ENCODE data around the gene KAT8.
"Not testable (repeated sequence)": the region's sequence is repeated elsewhere in the genome, so short reads cannot be mapped to it uniquely, and the experiment has no call there.

The KAT8 gene

GRCh38 chr16:31142109-31143010 is 24.9 kb downstream of the KAT8 start:
- no peaks in the 10 kb centered on the region for H3K27me3 Mint-ChIP-seq
- DNase-seq (ENCODE audit: low spot score in 2 of 2) (peak; percentile 87 to 91), ATAC-seq (replicated peaks; ENCODE audit: extremely low read depth, poor library complexity, severe bottlenecking) (peak; percentile 91)
- no peaks in the 10 kb centered on the region for H3K9me3 Mint-ChIP-seq
- H3K27ac Mint-ChIP-seq (ENCODE audit: low read depth): no peak overlapping the region
- peaks cover 5% of the 10 kb centered on the region for H3K36me3 Mint-ChIP-seq (ENCODE audit: insufficient read depth)
- H3K4me3 Mint-ChIP-seq: peak overlapping the region; percentile 65
- peaks cover 5% of the 10 kb centered on the region for H3K4me1 Mint-ChIP-seq

GRCh38 chr16:31143011-31143693 is 25.7 kb downstream of the KAT8 start:
- Mint-ChIP-seq H3K27me3 (no peaks in the 10 kb centered on the region), H3K4me3 (peak overlapping the region; percentile 55), H3K36me3 (ENCODE audit: insufficient read depth) (peaks cover 5% of the 10 kb centered on the region), H3K9me3 (no peaks in the 10 kb centered on the region), H3K4me1 (peaks cover 5% of the 10 kb centered on the region), H3K27ac (ENCODE audit: low read depth) (peak overlapping the region; percentile 81)
- ATAC-seq (replicated peaks; ENCODE audit: extremely low read depth, poor library complexity, severe bottlenecking): no peak
- DNase-seq (ENCODE audit: low spot score in 2 of 2): no peak

- H3K27ac Mint-ChIP-seq (ENCODE audit: low read depth): peak overlapping the region; percentile 81
- ATAC-seq (replicated peaks; ENCODE audit: extremely low read depth, poor library complexity, severe bottlenecking) (no peak), DNase-seq (ENCODE audit: low spot score in 2 of 2) (no peak)
- no peaks in the 10 kb centered on the region for H3K9me3 Mint-ChIP-seq
- peaks cover 5% of the 10 kb centered on the region for H3K36me3 Mint-ChIP-seq (ENCODE audit: insufficient read depth)
- peak overlapping the region; percentile 55 for H3K4me3 Mint-ChIP-seq
- H3K27me3 Mint-ChIP-seq: no peaks in the 10 kb centered on the region
- H3K4me1 Mint-ChIP-seq: peaks cover 5% of the 10 kb centered on the region
Measured at GRCh38 chr16:31143694-31144148, 26.3 kb downstream of the KAT8 start.

GRCh38 chr16:31144418-31144817 is 27.0 kb downstream of the KAT8 start:
- peak overlapping the region; percentile 55 for H3K4me3 Mint-ChIP-seq
- H3K4me1 Mint-ChIP-seq; H3K9me3 Mint-ChIP-seq; ATAC-seq (replicated peaks; ENCODE audit: extremely low read depth, poor library complexity, severe bottlenecking); H3K36me3 Mint-ChIP-seq (ENCODE audit: insufficient read depth); DNase-seq (ENCODE audit: low spot score in 2 of 2); H3K27me3 Mint-ChIP-seq: not testable (repeated sequence)
- peak overlapping the region; percentile 81 for H3K27ac Mint-ChIP-seq (ENCODE audit: low read depth)

GRCh38 chr16:31145398-31145990 is 28.0 kb downstream of the KAT8 start:
- DNase-seq (ENCODE audit: low spot score in 2 of 2): no peak
- H3K27ac Mint-ChIP-seq (ENCODE audit: low read depth): no peak overlapping the region
- peaks cover 6% of the 10 kb centered on the region for H3K36me3 Mint-ChIP-seq (ENCODE audit: insufficient read depth)
- H3K4me3 Mint-ChIP-seq: no peak overlapping the region
- no peaks in the 10 kb centered on the region for H3K9me3 Mint-ChIP-seq
- H3K27me3 Mint-ChIP-seq: no peaks in the 10 kb centered on the region
- ATAC-seq (replicated peaks; ENCODE audit: extremely low read depth, poor library complexity, severe bottlenecking): no peak
- peaks cover 11% of the 10 kb centered on the region for H3K4me1 Mint-ChIP-seq

GRCh38 chr16:31147574-31147973 is 30.1 kb downstream of the KAT8 start:
- Mint-ChIP-seq H3K27ac (ENCODE audit: low read depth) (no peak overlapping the region), H3K9me3 (no peaks in the 10 kb centered on the region), H3K36me3 (ENCODE audit: insufficient read depth) (peaks cover 6% of the 10 kb centered on the region), H3K4me1 (peaks cover 5% of the 10 kb centered on the region), H3K4me3 (no peak overlapping the region), H3K27me3 (no peaks in the 10 kb centered on the region)
- DNase-seq (ENCODE audit: low spot score in 2 of 2): no peak
- ATAC-seq (replicated peaks; ENCODE audit: extremely low read depth, poor library complexity, severe bottlenecking): no peak

- Mint-ChIP-seq H3K36me3 (ENCODE audit: insufficient read depth) (peaks cover 5% of the 10 kb centered on the region), H3K9me3 (no peaks in the 10 kb centered on the region), H3K4me3 (no peak overlapping the region), H3K4me1 (peaks cover 5% of the 10 kb centered on the region), H3K27me3 (no peaks in the 10 kb centered on the region), H3K27ac (ENCODE audit: low read depth) (no peak overlapping the region)
- DNase-seq (ENCODE audit: low spot score in 2 of 2) (no peak), ATAC-seq (replicated peaks; ENCODE audit: extremely low read depth, poor library complexity, severe bottlenecking) (no peak)
Measured at GRCh38 chr16:31148281-31148728, 30.8 kb downstream of the KAT8 start.

GRCh38 chr16:31148896-31149295 is 31.4 kb downstream of the KAT8 start:
- H3K4me1 Mint-ChIP-seq: peaks cover 5% of the 10 kb centered on the region
- ATAC-seq (replicated peaks; ENCODE audit: extremely low read depth, poor library complexity, severe bottlenecking) (no peak), DNase-seq (ENCODE audit: low spot score in 2 of 2) (no peak)
- H3K27me3 Mint-ChIP-seq: no peaks in the 10 kb centered on the region
- H3K4me3 Mint-ChIP-seq: no peak overlapping the region
- no peaks in the 10 kb centered on the region for H3K9me3 Mint-ChIP-seq
- H3K27ac Mint-ChIP-seq (ENCODE audit: low read depth): no peak overlapping the region
- H3K36me3 Mint-ChIP-seq (ENCODE audit: insufficient read depth): peaks cover 5% of the 10 kb centered on the region

- Mint-ChIP-seq H3K9me3 (no peaks in the 10 kb centered on the region), H3K4me3 (no peak overlapping the region), H3K27ac (ENCODE audit: low read depth) (no peak overlapping the region), H3K36me3 (ENCODE audit: insufficient read depth) (peaks cover 5% of the 10 kb centered on the region), H3K4me1 (peaks cover 5% of the 10 kb centered on the region), H3K27me3 (no peaks in the 10 kb centered on the region)
- DNase-seq (ENCODE audit: low spot score in 2 of 2) (no peak), ATAC-seq (replicated peaks; ENCODE audit: extremely low read depth, poor library complexity, severe bottlenecking) (no peak)
Measured at GRCh38 chr16:31149332-31149731, 31.9 kb downstream of the KAT8 start.

- ATAC-seq (replicated peaks; ENCODE audit: extremely low read depth, poor library complexity, severe bottlenecking): no peak
- no peak within 1 kb of the TSS for H3K4me3 Mint-ChIP-seq
- peaks cover 5% of the 10 kb centered on the region for H3K4me1 Mint-ChIP-seq
Measured at GRCh38 chr16:31149894-31150890, 32.7 kb downstream of the KAT8 start, which contains the start of gene PRSS36. TSS of gene PRSS36 (minus strand) at chr16:31150066. CDS start at chr16:31150035, 31 bp downstream.

GRCh38 chr16:31150976-31151375 is 33.5 kb downstream of the KAT8 start:
- H3K4me3 Mint-ChIP-seq; H3K9me3 Mint-ChIP-seq; DNase-seq (ENCODE audit: low spot score in 2 of 2); H3K36me3 Mint-ChIP-seq (ENCODE audit: insufficient read depth); H3K27me3 Mint-ChIP-seq; H3K4me1 Mint-ChIP-seq; H3K27ac Mint-ChIP-seq (ENCODE audit: low read depth); ATAC-seq (replicated peaks; ENCODE audit: extremely low read depth, poor library complexity, severe bottlenecking): not testable (repeated sequence)

More at GRCh38 chr16:31149894-31150890, 32.7 kb downstream of the KAT8 start, which contains the start of gene PRSS36:
- Mint-ChIP-seq H3K36me3 (ENCODE audit: insufficient read depth) (peaks cover 2% of the 10 kb centered on the region), H3K27ac (ENCODE audit: low read depth) (no peak within 1 kb of the TSS), H3K9me3 (no peaks in the 10 kb centered on the region), H3K27me3 (no peaks in the 10 kb centered on the region)
- no peak for DNase-seq (ENCODE audit: low spot score in 2 of 2)
